Measurements from ENCODE around the gene ATP5PD.
A peak's percentile ranks its signal among the peaks of the same experiment; 100 is the strongest.
"Not testable (repeated sequence)": the region's sequence is repeated elsewhere in the genome, so short reads cannot be mapped to it uniquely, and the experiment has no call there.

ATP5PD gene

DNA sequence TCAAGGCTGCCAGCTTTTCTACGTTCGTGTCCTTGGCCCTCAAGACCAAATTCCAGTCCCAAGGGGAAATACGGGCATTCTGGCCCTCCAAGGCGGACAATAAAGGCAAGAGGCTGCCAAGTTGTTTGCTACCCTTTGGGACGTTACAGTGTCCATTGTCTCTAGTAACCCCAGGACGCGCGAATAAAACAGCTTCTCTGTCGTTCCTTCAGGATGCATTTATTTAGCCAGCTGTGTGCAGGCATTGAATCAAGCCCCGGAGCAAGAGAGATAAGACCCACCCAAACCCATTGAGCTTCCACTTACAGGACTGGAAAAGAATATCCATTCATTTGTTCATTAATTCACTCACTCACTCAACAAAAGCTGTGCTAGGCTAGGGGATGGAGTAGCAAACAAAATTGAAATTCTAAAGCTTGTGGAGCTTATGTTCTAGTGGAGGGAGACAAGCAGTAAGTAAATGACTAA, 33.6 kb downstream of the ATP5PD start:
- no peak for DNase-seq

DNA sequence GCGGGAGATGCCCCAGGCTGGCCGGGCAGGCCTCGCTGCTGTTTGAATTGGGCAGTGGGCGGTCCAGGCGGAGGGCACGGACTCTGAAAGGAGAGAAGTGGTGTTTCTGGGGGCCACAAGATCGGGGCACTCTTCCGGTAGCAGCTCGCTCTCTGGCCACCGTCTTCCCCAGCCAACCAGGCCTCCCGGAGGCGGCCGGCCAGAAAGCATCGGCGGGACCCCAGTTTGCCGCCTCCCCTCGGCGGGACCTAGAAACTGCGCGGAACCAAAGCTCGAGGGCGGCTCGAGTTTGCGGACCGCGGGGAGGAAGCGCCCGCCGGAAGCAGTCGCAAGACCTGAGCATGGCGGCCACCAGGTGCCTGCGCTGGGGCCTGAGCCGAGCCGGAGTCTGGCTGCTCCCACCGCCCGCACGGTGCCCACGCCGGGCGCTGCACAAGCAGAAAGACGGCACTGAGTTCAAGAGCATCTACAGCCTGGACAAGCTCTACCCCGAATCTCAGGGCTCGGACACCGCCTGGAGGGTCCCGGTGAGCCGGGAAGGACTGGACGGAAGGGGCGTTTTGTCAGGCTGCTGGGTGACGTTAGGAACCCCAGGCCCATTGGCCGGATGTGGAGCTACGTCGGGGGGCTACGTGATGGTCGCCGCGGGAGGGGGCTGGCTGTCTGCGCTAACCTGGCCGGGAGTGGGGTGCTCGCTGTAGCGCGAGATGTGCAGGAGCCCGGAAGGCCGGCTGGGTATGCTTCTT, 34.2 kb downstream of the ATP5PD start, which contains the start of gene MRPL58:
TSS of gene MRPL58 (plus strand) at position 325 of the 746 bp plus-strand sequence. CDS start at position 342, 17 bp downstream.
- peak; percentile 83 for DNase-seq

DNA sequence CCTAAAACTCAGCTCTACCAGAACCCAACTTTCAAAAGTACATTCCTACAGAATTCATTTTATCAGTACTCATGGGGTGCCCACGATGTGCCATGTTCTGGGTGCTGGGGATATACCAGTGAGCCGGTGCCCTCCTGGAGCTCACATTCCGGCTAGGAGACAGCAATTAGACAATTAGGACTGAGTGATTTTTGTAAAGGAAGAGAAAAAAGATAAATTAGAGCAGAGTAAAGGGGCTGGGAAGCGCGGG, 34.7 kb downstream of the ATP5PD start:
- DNase-seq = no peak

DNA sequence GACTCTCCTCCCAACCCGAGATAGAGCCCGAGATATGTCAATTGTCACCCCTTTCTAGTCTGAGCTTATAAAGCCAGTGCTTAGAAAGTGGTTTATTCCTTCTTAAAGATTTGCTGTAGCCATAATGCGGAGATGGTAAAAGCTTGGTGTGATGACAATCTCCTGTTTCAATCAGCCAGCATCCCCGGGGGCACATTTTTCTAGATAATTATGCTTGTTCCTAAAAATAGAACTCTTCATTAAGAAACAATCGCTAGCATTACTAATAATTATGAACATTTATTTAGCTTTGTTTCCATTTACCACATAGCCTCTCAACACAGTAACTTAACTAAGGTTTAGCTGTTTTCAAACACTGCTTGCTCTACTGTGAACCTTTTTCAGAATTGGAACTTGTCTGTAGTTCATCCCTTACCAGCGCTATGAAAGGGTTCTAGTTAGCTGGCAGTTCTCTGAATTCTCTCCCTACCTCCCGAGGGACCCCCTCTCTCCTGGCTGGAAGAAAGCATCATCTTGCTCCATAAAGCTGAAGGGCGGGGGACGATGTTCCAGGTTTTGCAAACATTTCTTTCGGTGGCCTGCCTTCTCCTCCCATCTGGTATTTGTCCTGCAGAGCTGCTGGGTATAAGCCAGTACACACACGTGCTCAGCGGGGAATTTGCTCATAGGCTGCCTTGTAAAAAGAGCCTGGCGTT, 35.2 kb downstream of the ATP5PD start:
- DNase-seq = no peak

DNA sequence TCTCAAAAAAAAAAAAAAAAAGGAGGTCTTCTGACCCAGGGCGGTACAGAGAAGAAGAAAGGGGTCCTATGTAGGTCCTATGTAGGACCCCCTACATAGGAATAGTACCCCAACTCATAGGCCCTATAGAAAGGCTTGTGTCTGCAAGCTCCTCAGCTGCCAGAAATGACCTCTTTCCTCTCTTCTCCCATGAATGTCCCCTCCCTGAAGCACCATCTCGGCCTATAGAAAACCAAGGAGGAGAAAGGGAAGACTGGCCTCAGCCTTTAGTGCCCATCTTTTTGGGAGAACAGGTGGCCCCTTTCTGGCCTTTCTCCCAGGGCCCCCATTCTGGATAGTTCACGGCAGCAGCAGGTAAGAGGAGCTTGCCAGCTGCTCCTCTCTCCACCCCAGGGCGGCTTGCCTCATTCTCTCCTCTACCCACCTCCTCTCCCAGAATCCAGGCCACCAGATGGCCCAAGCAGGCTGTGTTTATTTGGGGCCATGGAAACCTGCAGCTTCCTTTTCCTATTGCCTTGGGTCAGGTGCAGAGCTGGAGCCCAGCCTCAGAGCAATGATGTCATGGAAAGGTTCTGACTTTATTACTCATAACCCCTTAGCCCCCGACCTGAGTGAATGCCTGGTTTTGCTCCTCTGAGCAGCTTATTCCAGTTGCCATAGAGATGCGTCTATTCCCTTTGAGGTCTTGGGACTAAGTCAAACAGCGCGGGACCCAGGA, 35.9 kb downstream of the ATP5PD start:
- no peak for DNase-seq

DNA sequence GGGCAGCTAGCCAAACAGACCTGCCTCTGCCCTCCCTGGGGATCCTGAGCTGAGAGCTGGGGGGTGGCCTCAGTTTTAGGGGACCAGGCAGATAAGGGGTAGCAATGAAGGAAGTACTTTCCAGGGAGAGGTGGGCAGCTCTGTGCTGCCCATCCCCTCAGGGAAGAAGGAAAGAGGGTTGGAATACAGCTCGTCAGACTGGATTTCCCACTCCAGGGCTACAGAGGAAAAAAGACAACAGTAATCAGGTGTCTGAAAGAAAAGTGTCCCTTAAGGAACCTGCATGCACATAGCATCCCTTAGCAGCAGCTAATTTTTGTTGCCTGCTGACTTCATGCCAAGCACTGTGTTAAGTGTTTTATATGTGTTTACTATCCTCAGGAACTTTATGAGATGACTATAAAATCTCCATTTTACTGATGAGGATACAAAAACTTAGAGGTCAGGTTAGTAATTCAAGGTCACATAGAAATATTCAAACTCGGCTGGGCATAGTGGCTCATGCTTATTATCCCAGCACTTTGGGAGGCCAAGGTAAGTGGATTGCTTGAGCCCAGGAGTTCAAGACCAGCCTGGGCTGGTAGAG, 37.5 kb downstream of the ATP5PD start:
- no peak for DNase-seq

DNA sequence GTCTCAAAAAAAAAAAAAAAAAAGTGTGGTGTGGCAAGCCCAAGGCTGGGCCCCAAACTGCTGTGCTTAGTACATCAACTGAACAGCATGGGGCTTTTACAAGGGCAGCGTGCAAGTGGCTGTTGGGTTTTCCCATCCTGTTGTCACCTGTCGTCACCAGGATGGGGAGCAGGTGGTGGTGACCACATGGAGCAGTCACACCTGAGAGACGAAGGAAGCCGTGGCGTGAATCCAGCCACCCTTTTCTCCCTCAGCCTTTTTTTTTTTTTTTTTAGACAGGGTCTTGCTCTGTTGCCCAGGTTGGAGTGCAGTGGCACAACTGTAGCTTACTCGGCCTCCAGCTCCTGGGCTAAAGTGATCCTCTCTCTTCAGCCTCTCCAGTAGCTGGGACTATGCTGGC, 38.4 kb downstream of the ATP5PD start:
- no peak for DNase-seq

DNA sequence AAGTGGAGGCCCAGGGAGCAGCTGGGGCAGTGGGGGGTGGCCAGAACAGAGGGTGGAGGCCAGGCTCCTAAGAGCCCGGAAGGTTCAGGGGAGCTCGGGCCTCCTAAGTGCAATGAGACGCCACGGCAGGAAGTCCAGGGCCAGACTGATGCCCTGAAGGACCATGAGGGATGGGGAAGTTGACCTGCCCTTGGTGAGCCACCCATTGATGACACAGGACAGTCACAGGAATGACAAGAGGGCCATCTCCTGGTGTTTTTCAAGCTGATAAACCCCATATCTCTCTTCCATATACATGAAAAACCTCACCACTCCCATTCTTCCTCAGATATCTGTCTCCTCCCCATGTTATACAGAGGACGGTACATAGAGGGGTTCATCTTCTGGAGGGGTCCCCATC, 40.1 kb downstream of the ATP5PD start:
- DNase-seq = no peak

DNA sequence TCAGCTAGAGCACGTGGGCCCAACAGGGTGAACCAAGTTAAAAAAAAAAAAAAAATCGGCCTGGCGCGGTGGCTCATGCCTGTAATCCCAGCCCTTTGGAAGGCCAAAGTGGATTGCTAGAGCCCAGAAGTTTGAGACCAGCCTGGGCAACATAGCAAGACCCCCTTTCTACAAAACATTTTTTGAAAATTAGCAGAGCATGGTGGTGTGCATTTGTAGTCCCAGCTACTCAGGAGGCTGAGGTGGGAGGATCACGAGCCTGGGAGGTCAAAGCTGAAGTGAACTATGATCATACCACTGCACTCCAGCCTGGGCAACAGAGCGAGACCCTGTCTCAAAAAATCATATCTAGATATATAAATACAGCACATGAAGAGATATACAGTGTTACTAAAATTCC, 40.7 kb downstream of the ATP5PD start:
- DNase-seq = not testable (repeated sequence)

DNA sequence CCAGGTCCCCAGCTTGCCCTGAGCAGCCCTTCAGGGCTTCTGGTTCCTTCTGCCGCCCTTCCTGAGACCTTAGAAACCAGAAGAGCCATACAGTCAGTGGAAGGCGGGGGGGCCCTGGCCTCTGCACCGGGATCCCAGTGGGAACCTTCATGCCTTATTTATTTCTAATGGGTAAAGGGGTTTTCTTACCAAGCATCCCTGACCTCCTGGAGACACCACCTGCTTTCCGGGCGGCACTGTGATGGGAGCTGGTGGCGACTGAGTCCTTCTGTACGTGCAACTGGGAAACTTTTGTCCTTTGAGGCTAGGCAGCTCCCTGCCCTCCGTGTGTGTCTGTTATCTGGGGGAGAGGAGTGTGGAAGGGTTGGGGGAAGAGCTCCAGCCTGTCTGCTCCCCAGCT, 41.5 kb downstream of the ATP5PD start:
- no peak for DNase-seq

DNA sequence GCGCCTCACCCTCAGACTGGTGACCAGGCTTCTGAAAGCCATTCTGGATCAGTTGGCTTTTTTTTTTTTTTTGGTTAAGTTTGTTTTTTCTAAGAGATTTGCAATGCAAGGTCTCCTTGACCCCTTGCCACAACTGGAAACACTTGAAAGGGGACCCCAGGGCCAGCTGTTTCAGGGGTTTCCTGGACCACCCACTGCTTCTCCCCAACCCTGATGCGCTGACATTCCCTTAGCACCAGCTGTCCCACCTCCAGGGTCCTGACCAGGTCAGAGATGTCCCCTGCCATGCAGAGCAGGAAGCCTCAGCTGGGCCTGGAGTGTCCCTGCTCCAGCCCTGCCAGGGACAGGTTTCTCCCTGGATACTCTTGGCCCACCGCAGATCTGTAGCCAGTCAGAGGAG, 42.4 kb downstream of the ATP5PD start:
- DNase-seq = no peak

DNA sequence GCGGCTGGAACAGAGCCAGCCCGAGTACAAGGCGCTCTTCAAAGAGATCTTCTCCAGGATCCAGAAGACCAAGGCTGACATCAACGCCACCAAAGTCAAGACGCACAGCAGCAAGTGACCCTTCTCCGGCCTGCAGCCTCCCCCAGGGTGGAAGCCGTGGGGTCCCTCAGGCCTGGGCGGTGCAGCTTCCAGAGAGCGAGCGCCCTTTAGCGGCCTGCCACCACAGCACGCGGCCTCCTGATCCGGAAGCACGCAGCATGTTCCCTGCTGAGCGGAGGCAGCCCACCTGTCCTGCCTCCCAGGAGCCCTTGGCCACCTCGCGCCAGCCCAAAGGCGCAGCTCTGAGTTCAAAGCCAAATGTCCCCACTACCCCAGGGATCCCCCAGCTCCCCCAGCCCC, 42.8 kb downstream of the ATP5PD start:
- no peak for DNase-seq

DNA sequence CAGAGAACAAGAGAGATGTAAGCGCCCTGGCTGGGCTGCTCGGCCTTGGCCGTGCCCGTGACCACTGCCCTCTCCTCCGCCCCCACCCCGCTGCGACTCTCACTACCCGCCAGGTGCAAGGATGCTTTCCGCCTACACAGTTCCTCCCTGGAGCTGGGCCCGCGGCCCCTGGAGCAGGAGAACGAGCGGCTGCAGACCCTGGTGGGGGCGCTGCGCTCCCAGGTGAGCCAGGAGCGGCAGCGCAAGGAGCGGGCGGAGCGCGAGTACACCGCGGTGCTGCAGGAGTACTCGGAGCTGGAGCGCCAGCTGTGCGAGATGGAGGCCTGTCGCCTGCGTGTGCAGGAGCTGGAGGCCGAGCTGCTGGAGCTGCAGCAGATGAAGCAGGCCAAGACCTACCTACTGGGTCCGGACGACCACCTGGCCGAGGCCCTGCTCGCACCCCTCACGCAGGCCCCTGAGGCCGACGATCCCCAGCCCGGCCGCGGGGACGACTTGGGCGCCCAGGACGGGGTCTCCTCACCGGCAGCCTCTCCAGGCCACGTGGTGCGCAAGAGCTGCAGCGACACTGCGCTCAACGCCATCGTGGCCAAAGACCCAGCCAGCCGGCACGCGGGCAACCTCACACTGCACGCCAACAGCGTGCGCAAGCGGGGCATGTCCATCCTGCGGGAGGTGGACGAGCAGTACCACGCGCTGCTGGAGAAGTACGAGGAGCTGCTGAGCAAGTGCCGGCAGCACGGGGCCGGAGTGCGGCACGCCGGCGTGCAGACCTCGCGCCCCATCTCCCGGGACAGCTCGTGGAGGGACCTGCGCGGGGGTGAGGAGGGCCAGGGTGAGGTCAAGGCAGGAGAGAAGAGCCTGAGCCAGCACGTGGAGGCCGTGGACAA, 43.5 kb downstream of the ATP5PD start:
- no peak for DNase-seq

DNA sequence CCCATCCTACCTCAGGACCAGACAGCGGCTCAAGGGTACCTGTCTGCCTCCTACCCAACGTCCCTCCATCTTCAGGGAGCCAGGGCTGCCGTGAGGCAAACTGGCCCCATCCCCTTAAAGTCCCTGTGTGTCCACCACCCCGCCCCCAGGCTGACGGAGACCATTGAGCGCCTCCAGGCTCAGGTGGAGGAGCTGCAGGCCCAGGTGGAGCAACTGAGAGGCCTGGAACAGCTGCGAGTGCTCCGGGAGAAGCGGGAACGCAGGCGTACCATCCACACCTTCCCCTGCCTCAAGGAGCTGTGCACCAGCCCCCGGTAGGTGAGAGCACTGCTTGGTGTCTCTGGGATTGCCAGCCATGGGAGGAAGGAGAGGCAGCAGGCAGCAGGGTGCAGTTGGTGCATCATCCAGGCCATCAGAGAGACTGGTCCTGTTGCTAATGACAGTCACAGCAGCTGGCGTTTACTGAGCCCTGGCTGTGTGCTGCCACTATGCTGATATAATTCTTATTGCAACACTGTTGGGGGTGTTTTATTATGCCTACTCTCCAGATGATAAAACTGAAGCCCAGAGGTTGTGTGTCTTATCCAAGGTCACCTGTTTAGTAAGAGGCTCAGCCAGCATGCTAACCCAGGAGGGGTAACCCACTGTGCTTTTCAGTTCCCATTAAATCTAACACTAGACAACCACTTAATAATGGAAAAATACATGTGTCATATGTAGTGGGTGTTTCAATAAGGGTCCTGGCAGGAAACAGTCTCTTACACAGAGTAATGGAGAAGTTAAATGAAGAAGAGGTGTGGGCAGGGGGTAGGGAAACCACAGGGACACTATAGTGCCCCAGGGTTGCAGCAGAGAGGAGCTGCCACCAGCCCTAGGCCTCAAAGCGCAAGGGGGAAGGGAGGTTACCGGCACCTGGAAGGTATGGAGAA, 44.6 kb downstream of the ATP5PD start:
- no peak for DNase-seq

DNA sequence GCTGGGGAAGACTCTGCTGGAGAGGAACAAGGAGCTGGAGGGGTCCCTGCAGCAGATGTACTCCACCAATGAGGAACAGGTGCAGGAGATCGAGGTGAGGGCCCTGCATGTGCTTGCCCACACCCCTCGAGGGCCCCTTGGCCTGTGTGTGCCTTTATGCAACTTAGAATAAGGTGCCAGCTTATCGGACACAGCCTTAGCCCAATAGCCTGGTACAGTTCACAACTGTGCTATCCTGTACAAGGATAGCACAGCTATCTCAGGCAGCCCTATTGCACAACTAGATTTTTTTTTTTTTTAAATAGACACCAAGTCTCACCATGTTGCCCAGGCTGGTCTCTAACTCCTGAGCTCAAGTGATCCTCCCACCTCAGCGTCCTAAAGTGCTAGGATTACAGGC, 47.2 kb downstream of the ATP5PD start:
- no peak for DNase-seq

DNA sequence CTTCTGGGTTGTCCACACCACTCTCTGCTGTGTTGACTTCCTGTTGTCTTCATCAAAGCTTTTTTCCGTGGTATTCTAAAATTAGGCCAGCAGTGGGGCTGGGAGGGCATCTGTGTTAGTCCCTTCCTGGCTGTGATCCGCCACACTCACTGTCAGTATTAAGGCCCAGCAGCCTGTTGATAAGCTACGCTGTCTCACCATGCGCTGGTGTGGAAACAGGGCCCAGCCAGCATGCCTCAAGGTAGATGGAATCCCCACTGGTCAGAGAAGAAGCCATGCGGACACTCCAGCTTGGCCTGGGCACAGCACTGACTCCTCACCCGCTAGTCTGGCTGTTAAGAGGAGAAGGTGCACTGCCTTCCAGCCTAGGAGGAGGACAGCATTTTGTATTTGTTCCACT, 48.0 kb downstream of the ATP5PD start:
- DNase-seq = no peak

DNA sequence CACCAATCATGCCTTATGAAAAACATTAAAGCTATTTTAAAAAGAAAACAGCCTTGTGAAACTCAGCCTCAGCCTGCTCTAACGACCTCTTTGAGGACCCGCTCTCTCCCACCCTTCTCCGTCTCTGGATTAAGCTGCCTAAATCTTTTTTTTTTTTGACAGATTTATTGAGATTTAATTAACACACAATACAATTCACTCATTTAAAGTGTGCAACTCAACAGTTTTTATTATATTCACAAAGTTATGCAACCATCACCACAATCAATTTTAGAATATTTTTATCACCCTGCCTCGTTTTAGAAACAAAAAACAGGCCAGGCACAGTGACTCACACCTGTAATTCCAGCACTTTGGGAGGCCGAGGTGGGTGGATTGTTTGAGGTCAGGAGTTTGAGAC, 50.9 kb downstream of the ATP5PD start:
- DNase-seq = no peak

DNA sequence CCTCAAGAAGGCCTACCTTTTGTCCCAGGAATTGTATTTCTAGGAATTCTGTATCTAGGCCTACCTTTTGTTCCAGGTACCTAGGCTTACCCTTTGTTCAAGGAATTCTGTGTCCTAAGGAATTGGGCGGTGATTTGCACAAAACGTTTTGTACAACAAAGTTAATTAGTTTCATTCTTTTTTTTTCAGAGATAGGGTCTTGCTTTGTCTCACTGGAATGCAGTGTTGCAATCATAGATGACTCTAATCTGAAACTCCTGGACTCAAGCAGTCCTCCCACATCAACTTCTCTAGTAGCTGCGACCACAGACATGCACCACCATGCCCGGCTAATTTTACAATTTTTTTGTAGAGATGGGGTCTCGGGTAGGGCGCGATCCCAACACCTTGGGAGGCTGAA, 52.3 kb downstream of the ATP5PD start:
- DNase-seq = no peak

DNA sequence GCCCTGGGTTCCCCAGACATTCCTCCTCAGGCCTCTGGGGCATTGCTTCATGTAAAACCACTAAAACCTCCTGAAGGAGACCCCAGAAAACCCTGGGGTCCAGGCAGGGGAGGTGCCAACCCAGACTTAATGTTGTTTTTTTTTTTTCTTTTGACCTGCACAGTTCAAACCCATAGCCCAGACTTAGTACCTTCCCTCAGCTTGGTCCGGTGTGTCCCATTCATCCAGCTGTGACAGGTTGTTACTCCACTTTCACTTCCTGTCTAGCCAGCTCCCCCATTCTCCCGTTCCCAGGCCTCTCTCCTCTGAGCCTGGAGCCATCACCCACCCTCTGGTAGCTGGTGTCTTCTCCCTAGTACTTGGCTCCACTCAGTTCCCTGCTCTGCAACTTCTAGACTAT, 54.5 kb downstream of the ATP5PD start:
- DNase-seq = no peak

DNA sequence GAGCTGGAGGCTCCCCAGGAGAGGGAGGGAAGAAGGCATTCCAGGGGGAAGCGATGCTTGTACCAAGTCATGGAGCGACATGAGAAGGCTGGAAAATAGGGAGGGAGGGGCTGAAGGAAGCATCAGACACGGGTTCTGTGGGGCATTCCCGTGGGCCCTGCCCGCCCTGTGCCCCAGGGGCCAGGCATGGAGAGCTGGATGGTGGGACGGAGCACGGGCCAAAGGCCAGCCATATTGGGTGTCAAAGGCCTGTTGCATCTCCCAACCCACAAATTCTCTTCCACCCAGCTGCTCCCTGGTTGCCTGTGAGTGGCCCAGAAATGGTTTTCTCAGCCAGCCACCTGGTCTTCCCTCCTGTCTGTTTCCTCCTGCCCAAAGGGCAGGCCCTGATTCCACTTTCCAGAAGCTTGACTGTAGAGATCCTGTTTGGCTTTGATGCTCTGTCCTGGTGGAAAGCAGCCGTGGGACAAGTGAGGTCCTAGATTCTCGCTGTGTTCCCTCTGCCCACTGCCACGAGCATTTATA, 56.1 kb downstream of the ATP5PD start:
- DNase-seq = no peak
